SU-DHL-6 (cell line): ENCODE results near the gene C10orf105.

Experiments used
- H2AFZ ChIP-seq: fragments of 200-600 bp; sonication (generic); 2 replicates; pipeline ENCODE4 v1.6.1; 2014; ENCODE audit warnings: low read depth, mild to moderate bottlenecking, moderate library complexity, mixed read lengths, antibody characterized with exemption, low read length; ENCODE audit not compliant: severe bottlenecking
- H3F3A ChIP-seq: fragments of 200-600 bp; shearing (Covaris generic); 2 replicates; pipeline ENCODE4 v1.6.0; 2016; ENCODE audit warnings: antibody characterized with exemption, mild to moderate bottlenecking; ENCODE audit not compliant: insufficient read depth
- H3K27ac ChIP-seq: fragments of 200-600 bp; sonication (generic); 2 replicates; pipeline ENCODE4 v1.5.1; 2016; ENCODE audit warnings: low read depth, mild to moderate bottlenecking, low read length, moderate library complexity, mixed read lengths
- H3K27me3 ChIP-seq: fragments of 200-600 bp; sonication (generic), shearing (Covaris generic); 2 replicates; pipeline ENCODE4 v1.6.0; 2014; ENCODE audit warnings: mild to moderate bottlenecking, low read length
- H3K36me3 ChIP-seq: fragments of 200-600 bp; sonication (generic); 2 replicates; pipeline ENCODE4 v1.6.1; 2014; ENCODE audit warnings: mild to moderate bottlenecking, low read length, mixed read lengths
- H3K4me2 ChIP-seq: fragments of 300-600, 200-600 bp; shearing (Covaris generic), sonication (generic); 2 replicates; pipeline ENCODE4 v1.6.0; 2014; ENCODE audit warnings: low read length, low read depth, mild to moderate bottlenecking; ENCODE audit not compliant: poor library complexity, severe bottlenecking
- H3K4me3 ChIP-seq: fragments of 200-600 bp; sonication (generic); 2 replicates; pipeline ENCODE4 v1.5.1; 2014; ENCODE audit warnings: antibody characterized with exemption, low read length, mild to moderate bottlenecking, mixed read lengths; ENCODE audit not compliant: insufficient read depth, poor library complexity, severe bottlenecking
- H3K79me2 ChIP-seq: fragments of 200-600 bp; sonication (generic); 2 replicates; pipeline ENCODE4 v1.6.1; 2014; ENCODE audit warnings: mild to moderate bottlenecking, low read length, moderate library complexity; ENCODE audit not compliant: insufficient read depth
- H3K9ac ChIP-seq: fragments of 200-600 bp; sonication (generic); 2 replicates; pipeline ENCODE4 v1.7.0; 2014; ENCODE audit warnings: mild to moderate bottlenecking, low read length
- H3K9me2 ChIP-seq: fragments of 200-600 bp; sonication (generic); replicated peaks from 2 replicates; pipeline ENCODE4 v1.6.1; 2014; ENCODE audit warnings: low read length; ENCODE audit not compliant: insufficient read depth
- H3K9me3 ChIP-seq: fragments of 200-600 bp; sonication (generic); 2 replicates; pipeline ENCODE4 v1.6.1; 2014; ENCODE audit warnings: low read length, mixed read lengths; ENCODE audit not compliant: insufficient read depth
- H4K20me1 ChIP-seq: fragments of 200-600 bp; sonication (generic); 2 replicates; pipeline ENCODE4 v1.6.1; 2014; ENCODE audit warnings: low read depth, mild to moderate bottlenecking, antibody characterized with exemption, low read length, moderate library complexity, mixed read lengths
- EZH2phosphoT487 ChIP-seq: fragments of 200-600 bp; sonication (generic), shearing (Covaris generic); conservative IDR thresholded peaks from 2 replicates; pipeline ENCODE4 v1.6.1; 2018; ENCODE audit warnings: mild to moderate bottlenecking, antibody characterized with exemption, low read length, moderate library complexity, mixed read lengths
- TF ChIP-seq, protein P1 (sequence below): fragments of 200-600 bp; sonication (generic); IDR thresholded peaks from one replicate; pipeline ENCODE4 v1.5.1; 2017; ENCODE audit warnings: antibody characterized with exemption, mild to moderate bottlenecking, low read length, moderate library complexity; ENCODE audit not compliant: insufficient read depth, poor library complexity, severe bottlenecking

C10orf105 gene

DNA sequence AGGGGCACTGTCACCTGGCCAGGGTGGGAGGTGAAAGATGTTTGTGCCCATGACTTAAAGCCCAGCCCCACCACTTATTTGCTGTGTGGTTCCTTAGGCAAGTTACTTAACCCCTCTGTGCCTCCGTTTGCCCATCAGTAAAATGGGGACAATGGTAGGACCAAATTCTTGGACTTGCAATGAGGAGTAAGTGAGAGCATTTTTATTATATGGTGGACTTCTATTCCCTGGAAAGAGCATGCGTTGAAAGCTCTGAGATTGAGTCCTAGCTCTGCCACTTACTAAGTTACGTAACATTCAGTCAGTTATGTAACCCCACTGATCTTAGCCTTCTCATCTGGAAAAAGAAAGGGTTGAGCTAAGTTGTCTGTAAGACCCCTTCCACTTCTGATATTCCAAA, 35.0 kb upstream of the C10orf105 start:
- Histone ChIP-seq H3K9me3 (no peaks in the 10 kb centered on the region), H3K27me3 (no peaks in the 10 kb centered on the region; the same call in 1 of the 2 replicates), H3K9ac (no peak overlapping the region), H4K20me1 (no peaks in the 10 kb centered on the region), H3F3A (no peaks in the 10 kb centered on the region), H3K27ac (no peak overlapping the region), H3K4me2 (no peak overlapping the region), H3K9me2 (no peaks in the 10 kb centered on the region), H3K79me2 (no peaks in the 10 kb centered on the region), H2AFZ (no peak overlapping the region), H3K36me3 (no peaks in the 10 kb centered on the region), H3K4me3 (no peak overlapping the region)
- TF ChIP-seq, protein P1, sequence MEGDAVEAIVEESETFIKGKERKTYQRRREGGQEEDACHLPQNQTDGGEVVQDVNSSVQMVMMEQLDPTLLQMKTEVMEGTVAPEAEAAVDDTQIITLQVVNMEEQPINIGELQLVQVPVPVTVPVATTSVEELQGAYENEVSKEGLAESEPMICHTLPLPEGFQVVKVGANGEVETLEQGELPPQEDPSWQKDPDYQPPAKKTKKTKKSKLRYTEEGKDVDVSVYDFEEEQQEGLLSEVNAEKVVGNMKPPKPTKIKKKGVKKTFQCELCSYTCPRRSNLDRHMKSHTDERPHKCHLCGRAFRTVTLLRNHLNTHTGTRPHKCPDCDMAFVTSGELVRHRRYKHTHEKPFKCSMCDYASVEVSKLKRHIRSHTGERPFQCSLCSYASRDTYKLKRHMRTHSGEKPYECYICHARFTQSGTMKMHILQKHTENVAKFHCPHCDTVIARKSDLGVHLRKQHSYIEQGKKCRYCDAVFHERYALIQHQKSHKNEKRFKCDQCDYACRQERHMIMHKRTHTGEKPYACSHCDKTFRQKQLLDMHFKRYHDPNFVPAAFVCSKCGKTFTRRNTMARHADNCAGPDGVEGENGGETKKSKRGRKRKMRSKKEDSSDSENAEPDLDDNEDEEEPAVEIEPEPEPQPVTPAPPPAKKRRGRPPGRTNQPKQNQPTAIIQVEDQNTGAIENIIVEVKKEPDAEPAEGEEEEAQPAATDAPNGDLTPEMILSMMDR = no peak
- no peak for TF ChIP-seq EZH2phosphoT487

DNA sequence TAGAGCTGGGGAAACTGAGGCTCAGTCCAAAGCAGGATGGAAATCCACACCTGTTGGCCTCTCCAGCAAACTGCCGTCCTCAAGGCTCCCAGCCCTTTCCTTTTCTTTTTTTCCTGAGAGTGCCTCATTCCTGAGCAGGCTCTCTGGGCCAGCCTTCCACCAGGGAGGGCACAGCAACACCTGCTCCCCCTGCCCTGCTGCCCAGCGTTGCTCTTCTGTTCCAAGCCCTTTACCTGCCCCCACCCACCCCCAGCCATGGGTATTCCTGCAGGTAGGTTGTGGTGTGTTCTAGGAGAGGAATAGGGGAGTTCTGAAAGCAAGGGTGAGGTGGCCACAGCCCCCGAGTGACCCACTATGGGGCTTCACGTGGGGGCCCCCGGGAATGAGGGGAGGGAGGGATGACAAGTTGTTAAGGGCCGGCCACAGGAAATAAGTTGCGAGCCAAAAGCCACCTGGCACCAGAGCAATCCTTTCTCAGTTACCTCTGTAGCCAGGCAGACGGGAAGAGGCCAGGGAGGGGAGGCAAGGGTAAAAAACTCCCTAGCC, 34.5 kb upstream of the C10orf105 start:
- H3K36me3 ChIP-seq = no peaks in the 10 kb centered on the region
- H3K79me2 ChIP-seq = no peaks in the 10 kb centered on the region
- H4K20me1 ChIP-seq = no peaks in the 10 kb centered on the region
- no peak overlapping the region for H2AFZ ChIP-seq
- H3K27me3 ChIP-seq = no peaks in the 10 kb centered on the region; the same call in 1 of the 2 replicates
- H3K4me3 ChIP-seq = no peak overlapping the region
- no peaks in the 10 kb centered on the region for H3K9me2 ChIP-seq
- H3K27ac ChIP-seq = no peak overlapping the region
- H3K4me2 ChIP-seq = no peak overlapping the region
- H3K9me3 ChIP-seq = no peaks in the 10 kb centered on the region
- H3K9ac ChIP-seq = no peak overlapping the region
- TF ChIP-seq, protein P1 = no peak
- no peak for TF ChIP-seq EZH2phosphoT487
- H3F3A ChIP-seq = no peaks in the 10 kb centered on the region

DNA sequence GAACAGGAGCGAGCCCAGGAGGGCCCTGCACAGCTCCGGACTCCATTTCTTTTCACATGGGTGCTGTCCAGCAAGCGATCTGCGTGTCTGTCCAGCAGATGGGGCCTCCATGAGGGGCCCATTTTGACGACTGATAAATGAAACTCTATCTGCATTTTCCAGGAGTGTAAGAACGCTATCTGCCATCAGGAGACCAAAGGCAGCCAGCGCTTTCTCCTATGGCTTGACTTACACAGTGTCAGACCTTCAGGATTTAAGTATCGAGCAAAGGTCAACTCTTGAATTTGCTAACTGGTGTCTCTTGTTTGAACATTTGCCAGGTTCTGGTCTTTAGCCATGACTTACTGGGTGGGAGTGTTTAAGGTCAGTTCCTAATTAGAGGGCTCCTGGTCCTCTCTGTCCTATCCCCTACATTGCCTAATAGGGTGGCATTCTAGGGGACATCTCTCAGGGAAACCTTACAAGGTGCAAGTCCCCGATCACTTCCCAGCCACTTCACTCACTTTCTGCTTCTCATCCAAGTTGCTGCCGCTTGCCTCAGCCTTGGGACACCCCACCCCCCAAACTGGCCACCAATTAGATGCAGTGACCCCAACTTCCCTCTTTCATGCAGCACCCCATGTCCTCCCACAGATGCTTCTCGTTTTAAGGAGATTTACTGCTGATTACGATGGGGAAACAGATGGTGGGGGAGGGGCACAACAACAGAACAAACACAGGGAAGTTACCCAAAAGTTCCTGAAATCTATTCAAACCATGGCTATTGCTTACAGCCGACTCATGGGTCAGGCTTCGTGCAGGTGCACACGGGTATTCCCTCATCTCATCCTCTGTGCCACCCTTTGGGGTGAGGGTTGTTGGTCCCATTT, 33.7 kb upstream of the C10orf105 start:
- H3F3A ChIP-seq = no peaks in the 10 kb centered on the region
- H3K27me3 ChIP-seq = no peaks in the 10 kb centered on the region; the same call in 1 of the 2 replicates
- no peaks in the 10 kb centered on the region for H4K20me1 ChIP-seq
- H3K27ac ChIP-seq = no peak overlapping the region
- no peaks in the 10 kb centered on the region for H3K79me2 ChIP-seq
- no peak overlapping the region for H3K9ac ChIP-seq
- no peaks in the 10 kb centered on the region for H3K9me3 ChIP-seq
- H3K9me2 ChIP-seq = no peaks in the 10 kb centered on the region
- H3K36me3 ChIP-seq = no peaks in the 10 kb centered on the region
- TF ChIP-seq EZH2phosphoT487 = no peak
- TF ChIP-seq, protein P1 = no peak
- no peak overlapping the region for H2AFZ ChIP-seq
- H3K4me3 ChIP-seq = no peak overlapping the region
- H3K4me2 ChIP-seq = no peak overlapping the region
